ENCODE measurements around the gene NBAS. TPM values are rescaled to one million over a fixed set of nuclear protein-coding genes. Genes with fewer than 3 reads are reported as not detected.

NBAS gene
- total RNA-seq, 1 experiment from 2014 or later = 28.9 TPM

DNA sequence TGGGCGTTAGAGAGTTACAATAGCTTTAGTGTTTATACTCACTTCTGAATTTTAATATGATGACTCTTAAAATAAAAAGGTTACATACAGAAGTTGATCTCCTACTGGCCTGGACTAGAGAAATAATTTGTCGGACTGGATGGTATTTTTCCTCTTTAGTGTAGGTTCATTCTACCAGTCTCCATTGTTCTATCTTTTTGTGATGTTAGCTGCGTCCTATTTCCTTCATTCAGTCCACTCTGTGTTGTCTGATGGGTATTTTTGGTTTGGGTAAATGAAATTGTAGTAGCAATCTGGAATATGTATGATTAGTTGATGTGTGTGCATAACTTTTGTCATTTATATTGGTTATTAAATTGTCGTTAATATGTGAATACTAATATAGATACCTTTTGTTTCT lies 35.8 kb upstream of the NBAS start:
- Histone ChIP-seq H3K9me2 (ENCODE audit: insufficient read depth) (no peaks in the 10 kb centered on the region), H3K4me1 (replicated peaks; ENCODE audit: insufficient read depth) (peaks cover 10% of the 10 kb centered on the region), H3K4me2 (no peak overlapping the region), H2AFZ (no peak overlapping the region), H4K20me1 (ENCODE audit: insufficient read depth) (peaks cover 29% of the 10 kb centered on the region), H3K36me3 (ENCODE audit: low read depth) (peaks cover 58% of the 10 kb centered on the region), H3K79me2 (ENCODE audit: low read depth) (peaks cover 31% of the 10 kb centered on the region), H3K27me3 (ENCODE audit: insufficient read depth, low read depth) (no peaks in the 10 kb centered on the region), H3K4me3 (no peak overlapping the region), H3K9me3 (ENCODE audit: insufficient read depth, low read depth) (no peaks in the 10 kb centered on the region), H3F3A (ENCODE audit: insufficient read depth, low read depth) (peaks cover 6% of the 10 kb centered on the region; the same call in 1 of the 2 replicates), H3K27ac (no peak overlapping the region)
- no peak for DNase-seq
- intact Hi-C loops (cut with micrococcal nuclease; ENCODE audit: unreplicated experiment) = no loop called here
- ChIA-PET CTCF (no interaction called here), POLR2A (ENCODE audit: unreplicated experiment) (no interaction called here)
- TF ChIP-seq, protein P1, sequence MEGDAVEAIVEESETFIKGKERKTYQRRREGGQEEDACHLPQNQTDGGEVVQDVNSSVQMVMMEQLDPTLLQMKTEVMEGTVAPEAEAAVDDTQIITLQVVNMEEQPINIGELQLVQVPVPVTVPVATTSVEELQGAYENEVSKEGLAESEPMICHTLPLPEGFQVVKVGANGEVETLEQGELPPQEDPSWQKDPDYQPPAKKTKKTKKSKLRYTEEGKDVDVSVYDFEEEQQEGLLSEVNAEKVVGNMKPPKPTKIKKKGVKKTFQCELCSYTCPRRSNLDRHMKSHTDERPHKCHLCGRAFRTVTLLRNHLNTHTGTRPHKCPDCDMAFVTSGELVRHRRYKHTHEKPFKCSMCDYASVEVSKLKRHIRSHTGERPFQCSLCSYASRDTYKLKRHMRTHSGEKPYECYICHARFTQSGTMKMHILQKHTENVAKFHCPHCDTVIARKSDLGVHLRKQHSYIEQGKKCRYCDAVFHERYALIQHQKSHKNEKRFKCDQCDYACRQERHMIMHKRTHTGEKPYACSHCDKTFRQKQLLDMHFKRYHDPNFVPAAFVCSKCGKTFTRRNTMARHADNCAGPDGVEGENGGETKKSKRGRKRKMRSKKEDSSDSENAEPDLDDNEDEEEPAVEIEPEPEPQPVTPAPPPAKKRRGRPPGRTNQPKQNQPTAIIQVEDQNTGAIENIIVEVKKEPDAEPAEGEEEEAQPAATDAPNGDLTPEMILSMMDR (conservative IDR thresholded peaks at IDR 0.05) = no peak
- no peak for TF ChIP-seq EZH2 (IDR thresholded peaks at IDR 0.05; ENCODE audit: low read depth)
- no TSS peak for BruUV-seq (replicated peaks)

DNA sequence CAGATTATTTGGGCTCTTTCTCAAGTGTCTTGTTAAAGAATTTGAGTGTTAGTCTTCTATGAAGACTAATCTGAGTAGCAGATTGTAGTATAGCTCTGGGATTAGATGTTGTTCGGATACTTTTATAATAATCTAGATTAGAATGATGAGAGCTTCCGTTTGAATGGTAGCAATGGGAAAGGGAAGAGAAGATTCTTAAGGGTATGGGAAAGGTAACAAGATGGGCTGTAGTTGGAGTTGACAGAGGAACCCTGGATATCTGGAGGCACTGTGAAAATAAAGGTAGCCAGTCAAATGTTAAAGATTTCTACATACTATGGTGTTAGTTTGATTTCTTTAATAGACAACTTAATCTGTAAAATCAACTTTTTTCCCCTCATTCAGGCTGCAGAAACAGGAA lies 35.2 kb upstream of the NBAS start:
- no peak for TF ChIP-seq EZH2 (IDR thresholded peaks at IDR 0.05; ENCODE audit: low read depth)
- TF ChIP-seq, protein P1 (conservative IDR thresholded peaks at IDR 0.05) = no peak
- H3K27me3 ChIP-seq (ENCODE audit: insufficient read depth, low read depth) = no peaks in the 10 kb centered on the region
- peaks cover 7% of the 10 kb centered on the region; the same call in 1 of the 2 replicates for H3F3A ChIP-seq (ENCODE audit: insufficient read depth, low read depth)
- H3K79me2 ChIP-seq (ENCODE audit: low read depth) = peaks cover 33% of the 10 kb centered on the region
- POLR2A ChIA-PET (ENCODE audit: unreplicated experiment) = no interaction called here
- H3K4me1 ChIP-seq (replicated peaks; ENCODE audit: insufficient read depth) = peaks cover 10% of the 10 kb centered on the region
- no TSS peak for BruUV-seq (replicated peaks)
- H3K4me3 ChIP-seq = no peak overlapping the region
- no peak for DNase-seq
- H3K27ac ChIP-seq = no peak overlapping the region
- peaks cover 52% of the 10 kb centered on the region for H3K36me3 ChIP-seq (ENCODE audit: low read depth)
- CTCF ChIA-PET = no interaction called here
- H3K9me2 ChIP-seq (ENCODE audit: insufficient read depth) = no peaks in the 10 kb centered on the region
- no peak overlapping the region for H2AFZ ChIP-seq
- H3K9me3 ChIP-seq (ENCODE audit: insufficient read depth, low read depth) = no peaks in the 10 kb centered on the region
- intact Hi-C loops (cut with micrococcal nuclease; ENCODE audit: unreplicated experiment) = no loop called here
- H3K4me2 ChIP-seq = no peak overlapping the region
- H4K20me1 ChIP-seq (ENCODE audit: insufficient read depth) = peaks cover 29% of the 10 kb centered on the region

DNA sequence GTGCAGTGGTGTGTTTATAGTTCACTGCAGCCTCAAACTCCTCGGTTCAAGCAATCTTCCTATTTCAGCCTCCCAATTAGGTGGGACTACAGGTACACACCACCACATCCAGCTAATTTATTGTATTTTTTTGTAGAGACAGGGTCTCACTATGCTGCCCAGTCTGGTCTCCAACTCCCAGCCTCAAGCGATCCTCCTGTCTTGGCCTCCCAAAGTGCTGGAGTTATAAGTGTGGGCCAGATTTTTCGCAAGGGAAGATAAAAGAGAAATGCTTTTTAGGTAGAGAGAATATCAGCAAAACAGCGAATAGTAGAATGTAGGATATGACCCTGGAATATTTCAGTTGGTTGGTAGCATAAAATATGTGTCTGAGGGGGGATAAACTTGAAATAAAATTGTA lies 34.8 kb upstream of the NBAS start:
- Histone ChIP-seq H3F3A (ENCODE audit: insufficient read depth, low read depth) (peaks cover 7% of the 10 kb centered on the region; the same call in 1 of the 2 replicates), H3K9me2 (ENCODE audit: insufficient read depth) (no peaks in the 10 kb centered on the region), H2AFZ (no peak overlapping the region), H3K9me3 (ENCODE audit: insufficient read depth, low read depth) (no peaks in the 10 kb centered on the region), H3K79me2 (ENCODE audit: low read depth) (peaks cover 33% of the 10 kb centered on the region), H3K27me3 (ENCODE audit: insufficient read depth, low read depth) (no peaks in the 10 kb centered on the region), H3K4me3 (no peak overlapping the region), H3K27ac (no peak overlapping the region), H3K4me2 (no peak overlapping the region), H3K4me1 (replicated peaks; ENCODE audit: insufficient read depth) (peaks cover 14% of the 10 kb centered on the region), H4K20me1 (ENCODE audit: insufficient read depth) (peaks cover 29% of the 10 kb centered on the region), H3K36me3 (ENCODE audit: low read depth) (peaks cover 48% of the 10 kb centered on the region)
- no peak for DNase-seq
- BruUV-seq (replicated peaks) = no TSS peak
- ChIA-PET CTCF (no interaction called here), POLR2A (ENCODE audit: unreplicated experiment) (no interaction called here)
- intact Hi-C loops (cut with micrococcal nuclease; ENCODE audit: unreplicated experiment) = no loop called here
- TF ChIP-seq, protein P1 (conservative IDR thresholded peaks at IDR 0.05) = no peak
- TF ChIP-seq EZH2 (IDR thresholded peaks at IDR 0.05; ENCODE audit: low read depth) = no peak
